H7 (cell line): ENCODE measurements around the gene AP5S1. TPM values are rescaled to one million over a fixed set of nuclear protein-coding genes. Genes with fewer than 3 reads are reported as not detected.

Experiments used
- DNase-seq: peaks from one replicate; pipeline ENCODE4 v3.0.0; 2012
- H3K27me3 ChIP-seq: 2 replicates; pipeline ENCODE4 v1.6.0; 2011; ENCODE audit warnings: mild to moderate bottlenecking, low read length; ENCODE audit not compliant: control insufficient read depth, insufficient read depth
- H3K36me3 ChIP-seq: replicated peaks from 2 replicates; pipeline ENCODE4 v1.5.1; 2011; ENCODE audit warnings: low read length; ENCODE audit not compliant: control insufficient read depth, insufficient read depth
- H3K4me3 ChIP-seq: 2 replicates; pipeline ENCODE4 v1.5.1; 2011; ENCODE audit warnings: low read depth, mild to moderate bottlenecking, control low read depth, low read length, moderate library complexity; ENCODE audit not compliant: insufficient read depth
- total RNA-seq: library from RNA; depleted of rRNA; stranded (reverse); fragments of >200 nt; shearing (Covaris generic); gene quantifications from 2 replicates; pipeline ENCODE4 v1.2.3, GENCODE V29; 2014

AP5S1 gene
- total RNA-seq, 1 experiment from 2014 or later: 4.4 TPM

DNA sequence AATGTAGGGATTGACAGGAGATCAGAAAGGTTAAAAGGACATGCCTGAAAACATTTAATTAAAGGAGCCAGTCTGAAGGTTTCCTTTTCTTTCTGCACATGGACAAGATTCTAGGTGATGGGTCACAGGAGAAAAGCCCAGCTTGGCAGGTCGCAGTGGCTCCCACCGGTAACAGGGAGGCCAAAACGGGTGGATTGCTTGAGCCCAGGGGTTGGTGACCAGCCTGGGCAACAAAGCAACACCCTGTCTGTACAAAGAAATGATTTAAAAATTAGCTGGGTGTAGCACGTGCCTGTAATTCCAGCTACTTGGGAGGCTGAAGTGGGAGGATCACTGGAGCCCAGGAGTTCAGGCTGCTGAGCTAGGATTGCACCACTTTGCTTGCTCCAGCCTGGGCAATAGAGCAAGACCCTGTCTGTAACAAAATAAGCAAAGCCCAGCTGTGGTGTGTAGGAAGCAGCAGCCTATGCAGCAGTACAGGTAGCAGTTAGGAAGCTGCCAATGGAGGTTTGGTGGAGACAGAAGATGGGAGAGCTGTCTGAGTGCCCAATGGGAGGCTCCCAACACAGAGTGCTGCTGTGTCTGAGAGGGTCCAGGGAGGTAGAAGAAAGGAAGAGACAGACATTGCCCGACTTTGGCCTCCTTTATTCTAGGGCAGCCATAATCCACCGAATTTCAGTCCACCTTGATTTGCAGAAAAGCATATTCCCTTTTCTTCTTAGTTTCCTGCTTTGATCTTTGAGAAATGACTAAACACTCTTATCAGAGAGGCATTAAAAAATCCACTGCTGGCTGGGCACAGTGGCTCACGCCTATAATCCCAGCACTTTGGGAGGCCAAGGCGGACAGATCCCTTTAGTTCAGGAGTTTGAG is 7.1 kb upstream of the AP5S1 start:
- Histone ChIP-seq H3K4me3 (no peak overlapping the region), H3K36me3 (no peaks in the 10 kb centered on the region), H3K27me3 (no peaks in the 10 kb centered on the region)
- peak; percentile 26 for DNase-seq

GRCh38 chr20:3813848-3814581 is 6.3 kb upstream of the AP5S1 start:
- DNase-seq: no peak
- no peaks in the 10 kb centered on the region for H3K36me3 ChIP-seq

DNA sequence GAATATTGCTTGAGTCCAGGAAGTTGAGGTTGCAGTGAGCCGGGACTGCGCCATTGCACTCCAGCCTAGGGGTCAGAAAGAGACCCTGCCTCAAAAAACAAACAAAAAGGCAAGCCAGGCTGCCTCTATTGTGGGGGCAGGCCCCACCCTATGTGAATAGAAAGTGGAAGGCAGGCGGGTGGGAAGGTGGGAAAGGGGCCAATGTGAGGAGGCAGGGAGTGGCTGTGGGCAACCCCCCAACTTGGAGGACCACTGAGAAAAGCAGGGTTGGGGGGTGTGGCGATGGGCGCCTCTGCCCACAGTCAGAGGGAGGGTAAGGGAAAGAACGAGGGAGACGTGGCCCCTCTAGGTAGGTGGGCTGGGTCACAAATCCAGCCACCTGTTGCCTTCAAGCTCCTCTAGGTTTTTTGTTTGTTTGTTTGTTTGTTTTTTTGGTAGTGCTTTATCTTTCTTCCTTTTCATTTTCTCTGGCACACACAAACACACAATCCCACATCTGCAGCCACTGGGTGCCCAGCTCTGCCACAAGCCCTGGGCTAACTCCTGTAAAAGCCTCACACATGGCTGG is 5.3 kb upstream of the AP5S1 start:
- H3K27me3 ChIP-seq: no peaks in the 10 kb centered on the region
- H3K36me3 ChIP-seq: no peaks in the 10 kb centered on the region
- H3K4me3 ChIP-seq: no peak overlapping the region
- peak; percentile 32 for DNase-seq

More at GRCh38 chr20:3813848-3814581, 6.3 kb upstream of the AP5S1 start:
- H3K4me3 ChIP-seq: no peak overlapping the region
- H3K27me3 ChIP-seq: no peaks in the 10 kb centered on the region

DNA sequence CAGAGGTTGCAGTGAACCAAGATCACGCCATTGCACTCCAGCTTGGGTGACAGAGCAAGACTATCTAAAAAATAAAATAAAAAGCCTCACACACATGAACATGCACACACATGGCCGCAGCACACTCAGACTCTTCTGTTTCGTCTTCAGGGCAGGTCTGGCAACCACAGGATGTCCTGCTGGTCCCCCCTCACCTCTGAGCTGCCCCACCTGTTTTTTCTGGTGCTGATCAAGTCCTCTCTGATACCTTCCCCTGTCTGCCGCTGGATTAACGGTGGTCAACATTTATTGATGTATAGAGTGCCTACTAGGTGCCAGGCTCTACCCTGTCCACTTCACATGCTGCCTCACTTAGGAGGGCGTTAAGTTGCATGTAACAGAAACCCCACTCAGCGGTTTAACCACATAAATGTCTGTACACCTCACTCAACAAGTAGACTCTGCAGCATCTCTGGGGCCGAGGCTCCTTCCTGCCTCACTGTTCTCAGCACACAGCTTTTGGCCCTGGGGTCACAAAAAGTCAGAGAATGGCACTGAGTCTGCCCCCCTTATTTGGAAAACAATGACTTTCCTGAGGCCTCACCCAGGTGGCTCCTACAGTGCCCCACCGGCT is 4.5 kb upstream of the AP5S1 start:
- Histone ChIP-seq H3K4me3 (no peak overlapping the region), H3K36me3 (no peaks in the 10 kb centered on the region), H3K27me3 (no peaks in the 10 kb centered on the region)
- peak; percentile 34 for DNase-seq

DNA sequence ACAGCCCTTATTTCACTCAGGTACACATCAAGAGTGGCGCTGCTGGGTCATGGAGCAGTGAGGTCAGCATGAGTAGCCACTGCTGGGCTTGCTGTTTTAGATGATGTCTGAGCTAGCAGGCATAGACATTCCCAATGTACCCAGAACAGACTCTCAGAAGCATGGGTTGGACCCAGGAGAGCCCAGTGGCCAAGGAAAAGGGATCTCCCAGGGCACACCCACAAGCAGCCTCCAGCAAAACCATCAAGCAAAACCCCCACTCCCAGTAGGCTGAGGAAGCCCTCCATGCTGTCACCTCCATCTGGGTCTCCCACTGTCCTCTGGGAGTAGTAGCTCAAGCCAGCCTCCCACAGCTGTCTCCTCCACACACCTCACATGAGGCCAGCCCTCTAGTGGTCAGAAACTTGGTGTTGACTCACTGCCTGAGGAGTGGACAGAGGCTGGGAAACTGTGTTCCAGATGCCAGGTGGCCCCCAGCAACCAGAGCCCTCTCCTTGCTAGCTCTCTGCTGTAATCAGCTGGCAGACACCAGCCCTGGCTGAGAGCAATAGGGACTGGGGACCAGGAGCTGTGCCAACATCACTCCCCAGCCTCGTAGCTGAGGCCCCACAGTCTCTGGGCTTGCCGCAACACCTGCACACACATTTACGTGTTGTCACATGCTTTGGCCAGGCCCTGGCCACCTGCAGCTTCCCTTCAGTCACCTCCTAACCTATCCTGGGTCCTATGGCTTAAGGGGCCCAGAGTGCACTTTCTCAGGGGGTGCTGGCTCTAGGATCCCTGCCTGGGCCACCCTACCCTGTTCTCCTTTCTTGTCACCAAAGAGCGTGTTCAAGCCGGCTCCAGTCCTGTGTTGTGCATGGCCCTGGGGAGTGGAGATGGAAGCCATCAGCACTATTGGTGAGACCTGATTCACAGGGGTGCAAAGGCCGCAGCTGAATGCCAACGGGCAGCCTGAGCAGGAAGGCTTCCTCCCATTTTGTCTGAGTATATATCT is 1.9 kb upstream of the AP5S1 start:
- H3K4me3 ChIP-seq: no peak overlapping the region
- peak; percentile 85 for DNase-seq
- no peaks in the 10 kb centered on the region for H3K27me3 ChIP-seq

DNA sequence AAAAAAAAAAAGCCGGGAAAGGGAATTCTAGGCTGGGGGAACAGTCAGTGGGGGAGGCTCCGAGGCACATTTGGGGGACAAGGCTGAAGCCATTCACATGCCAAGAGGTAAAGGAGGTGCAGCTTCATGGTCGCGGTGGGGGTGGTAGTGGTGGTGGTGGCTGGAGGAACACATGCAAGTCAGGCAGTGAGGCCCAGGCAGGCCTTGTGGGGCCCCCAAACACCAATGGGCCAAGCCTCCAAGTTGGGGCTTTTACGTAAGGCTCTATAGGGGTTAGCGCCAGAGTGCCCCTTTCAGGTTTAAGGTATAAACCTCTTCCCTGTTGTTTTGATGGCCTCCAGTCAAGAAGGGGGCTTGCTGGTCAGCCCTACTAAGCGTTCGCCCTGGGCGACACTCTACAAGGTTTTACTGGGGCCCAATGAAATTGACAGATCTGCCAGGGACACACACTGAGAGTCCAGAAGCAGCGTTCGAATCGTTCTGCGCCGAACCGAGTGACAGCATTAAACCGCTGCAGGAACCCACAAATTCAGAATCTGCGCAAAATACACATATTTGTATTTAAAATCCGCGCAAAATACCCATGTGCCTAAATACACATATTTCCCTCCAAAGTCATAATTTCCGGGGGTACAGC is 818 bp upstream of the AP5S1 start:
- Histone ChIP-seq H3K36me3 (no peaks in the 10 kb centered on the region; the same call in 1 of the 2 replicates), H3K27me3 (no peaks in the 10 kb centered on the region), H3K4me3 (peak overlapping the region; percentile 90)
- DNase-seq: peak; percentile 37

More for the DNA sequence above, 1.9 kb upstream of the AP5S1 start:
- no peaks in the 10 kb centered on the region; the same call in 1 of the 2 replicates for H3K36me3 ChIP-seq

DNA sequence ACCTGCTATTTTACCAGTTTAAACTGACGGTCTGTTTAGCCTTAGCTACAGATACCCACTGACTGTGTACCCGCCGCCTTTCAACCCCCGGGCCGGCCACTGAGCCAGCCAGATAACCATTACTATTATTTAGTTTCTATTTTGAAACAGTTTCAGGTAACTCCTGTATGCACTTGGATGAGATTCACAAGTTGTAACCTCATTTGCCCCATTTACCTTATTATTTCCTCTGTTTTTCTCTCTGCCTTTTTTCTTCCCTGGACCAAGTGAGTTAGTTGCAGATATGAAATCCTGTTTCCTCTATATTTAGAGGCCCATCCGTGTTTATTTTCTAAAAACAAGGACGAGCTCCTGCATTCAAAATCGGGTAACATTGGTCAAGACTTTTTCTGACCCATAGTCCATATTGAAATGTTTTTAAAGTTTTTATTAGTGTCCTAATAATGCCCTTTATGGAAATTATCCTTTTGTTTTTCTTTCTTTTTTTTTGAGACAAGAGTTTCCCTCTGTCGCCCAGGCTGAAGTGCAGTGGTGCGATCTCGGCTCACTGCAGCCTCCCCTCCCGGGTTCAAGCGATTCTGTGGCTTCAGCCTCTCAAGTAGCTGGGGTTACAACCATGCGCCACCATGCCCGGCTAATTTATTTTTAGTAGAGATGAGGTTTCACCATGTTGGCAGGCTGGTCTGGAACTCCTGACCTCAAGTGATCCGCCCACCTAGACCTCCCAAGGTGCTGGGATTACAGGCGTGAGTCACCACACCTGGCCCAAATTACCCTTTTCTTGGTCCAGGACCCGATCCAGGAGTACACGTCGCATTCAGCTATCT is 767 bp downstream of the AP5S1 start:
- Histone ChIP-seq H3K4me3 (peak overlapping the region; percentile 90), H3K36me3 (no peaks in the 10 kb centered on the region; the same call in 1 of the 2 replicates), H3K27me3 (no peaks in the 10 kb centered on the region)
- DNase-seq: no peak

- Histone ChIP-seq H3K4me3 (no peak overlapping the region), H3K36me3 (no peaks in the 10 kb centered on the region; the same call in 1 of the 2 replicates), H3K27me3 (no peaks in the 10 kb centered on the region)
- peak; percentile 6 for DNase-seq
These were observed 1.6 kb downstream of the AP5S1 start for GRCh38 chr20:3821996-3822395.

DNA sequence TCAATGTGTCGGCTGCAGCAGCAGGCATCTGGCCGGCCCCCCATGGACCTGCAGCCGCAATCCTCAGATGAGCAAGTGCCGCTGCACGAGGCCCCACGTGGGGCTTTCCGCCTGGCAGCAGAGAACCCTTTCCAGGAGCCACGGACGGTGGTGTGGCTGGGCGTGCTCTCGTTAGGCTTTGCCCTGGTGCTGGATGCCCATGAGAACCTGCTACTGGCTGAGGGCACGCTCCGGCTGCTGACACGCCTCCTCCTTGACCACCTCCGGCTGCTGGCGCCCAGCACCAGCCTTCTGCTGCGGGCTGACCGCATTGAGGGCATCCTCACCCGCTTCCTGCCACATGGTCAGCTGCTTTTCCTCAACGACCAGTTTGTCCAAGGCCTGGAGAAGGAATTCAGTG is 3.5 kb downstream of the AP5S1 start:
- Histone ChIP-seq H3K4me3 (no peak overlapping the region), H3K27me3 (no peaks in the 10 kb centered on the region), H3K36me3 (no peaks in the 10 kb centered on the region; the same call in 1 of the 2 replicates)
- DNase-seq: peak; percentile 19

GRCh38 chr20:3825526-3825925 is 5.2 kb downstream of the AP5S1 start:
- peak; percentile 66 for DNase-seq
- Histone ChIP-seq H3K27me3 (no peaks in the 10 kb centered on the region), H3K36me3 (no peaks in the 10 kb centered on the region; the same call in 1 of the 2 replicates), H3K4me3 (no peak overlapping the region)

DNA sequence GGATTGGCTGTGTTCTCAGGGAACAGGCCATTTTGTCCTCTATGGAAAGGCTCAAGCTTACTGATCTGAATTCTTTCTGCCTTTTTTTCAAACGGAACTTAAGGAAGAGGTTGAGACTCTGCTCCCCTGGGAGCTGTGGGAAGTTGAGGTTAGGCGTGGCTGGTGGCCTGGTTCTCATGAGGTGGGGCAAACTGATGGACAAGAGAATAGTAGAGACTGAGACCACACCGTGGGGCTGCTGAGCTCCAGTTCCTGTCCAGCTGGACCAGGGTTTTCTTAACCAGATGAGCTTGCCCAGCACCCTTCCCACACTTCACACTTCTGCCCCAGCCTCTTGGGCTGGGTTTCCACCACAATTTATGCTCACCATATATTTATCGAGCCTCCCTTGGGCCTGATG is 6.1 kb downstream of the AP5S1 start:
- Histone ChIP-seq H3K27me3 (no peaks in the 10 kb centered on the region), H3K36me3 (no peaks in the 10 kb centered on the region; the same call in 1 of the 2 replicates), H3K4me3 (no peak overlapping the region)
- no peak for DNase-seq

- no peak for DNase-seq
- Histone ChIP-seq H3K27me3 (no peaks in the 10 kb centered on the region), H3K4me3 (no peak overlapping the region), H3K36me3 (no peaks in the 10 kb centered on the region)
These were observed 8.5 kb downstream of the AP5S1 start for GRCh38 chr20:3828798-3829197.
